Measurements from ENCODE around the gene PLOD1. TPM values are rescaled to one million over a fixed set of nuclear protein-coding genes. Genes with fewer than 3 reads are reported as not detected.
"Not testable (repeated sequence)": the region's sequence is repeated elsewhere in the genome, so short reads cannot be mapped to it uniquely, and the experiment has no call there.

Gene PLOD1
- total RNA-seq, 1 donor from 2014 or later: 76.8 TPM

GRCh38 chr1:11888877-11889208, 45.7 kb upstream of the PLOD1 start:
- H3K27me3 ChIP-seq: peaks cover 7% of the 10 kb centered on the region
- no peak for ATAC-seq

GRCh38 chr1:11891433-11892186, 42.9 kb upstream of the PLOD1 start:
- intact Hi-C loops (cut with DNase I): loop anchor here (5.0 kb wide), 1 partner anchor 54 kb away; no protein-coding TSS in a partner anchor
- Histone ChIP-seq H3K27me3 (peaks cover 21% of the 10 kb centered on the region), H3K4me3 (no peak overlapping the region)

More at GRCh38 chr1:11888877-11889208, 45.7 kb upstream of the PLOD1 start:
- intact Hi-C loops (cut with DNase I): no loop called here
- TF ChIP-seq CTCF (IDR thresholded peaks at IDR 0.05): no peak
- Histone ChIP-seq H3K27ac (no peak overlapping the region), H3K9me3 (no peaks in the 10 kb centered on the region), H3K4me1 (no peaks in the 10 kb centered on the region), H3K36me3 (no peaks in the 10 kb centered on the region), H3K4me3 (no peak overlapping the region)
- no peak for DNase-seq

GRCh38 chr1:11893907-11894251, 40.6 kb upstream of the PLOD1 start:
- no peaks in the 10 kb centered on the region for H3K4me1 ChIP-seq
- peak; percentile 85 for TF ChIP-seq CTCF (IDR thresholded peaks at IDR 0.05)
- intact Hi-C loops (cut with DNase I): loop anchor here (5.0 kb wide), 1 partner anchor 57 kb away; no protein-coding TSS in a partner anchor
- H3K9me3 ChIP-seq: no peaks in the 10 kb centered on the region
- peak; percentile 87 for DNase-seq
- H3K27me3 ChIP-seq: peaks cover 41% of the 10 kb centered on the region
- H3K36me3 ChIP-seq: no peaks in the 10 kb centered on the region
- H3K27ac ChIP-seq: no peak overlapping the region
- no peak overlapping the region for H3K4me3 ChIP-seq
- peak; percentile 96 for ATAC-seq

More at GRCh38 chr1:11891433-11892186, 42.9 kb upstream of the PLOD1 start:
- Histone ChIP-seq H3K36me3 (no peaks in the 10 kb centered on the region), H3K4me1 (no peaks in the 10 kb centered on the region), H3K9me3 (no peaks in the 10 kb centered on the region), H3K27ac (no peak overlapping the region)
- no peak for ATAC-seq
- TF ChIP-seq CTCF (IDR thresholded peaks at IDR 0.05): no peak
- DNase-seq: no peak

GRCh38 chr1:11894501-11894900, 40.0 kb upstream of the PLOD1 start:
- H3K4me1 ChIP-seq, H3K4me3 ChIP-seq, H3K36me3 ChIP-seq, ATAC-seq, H3K9me3 ChIP-seq, H3K27ac ChIP-seq, DNase-seq: not testable (repeated sequence)
- intact Hi-C loops (cut with DNase I): loop anchor here (5.0 kb wide), 1 partner anchor 57 kb away; no protein-coding TSS in a partner anchor
- H3K27me3 ChIP-seq: peaks cover 47% of the 10 kb centered on the region

GRCh38 chr1:11898086-11898785, 36.3 kb upstream of the PLOD1 start:
- ATAC-seq (peak; percentile 7), DNase-seq (no peak)
- TF ChIP-seq CTCF (IDR thresholded peaks at IDR 0.05): no peak
- Histone ChIP-seq H3K27me3 (peaks cover 48% of the 10 kb centered on the region), H3K4me1 (no peaks in the 10 kb centered on the region), H3K4me3 (no peak overlapping the region), H3K27ac (no peak overlapping the region), H3K9me3 (no peaks in the 10 kb centered on the region), H3K36me3 (no peaks in the 10 kb centered on the region)
- intact Hi-C loops (cut with DNase I): no loop called here

GRCh38 chr1:11898831-11899467, 35.6 kb upstream of the PLOD1 start:
- intact Hi-C loops (cut with DNase I): no loop called here
- TF ChIP-seq CTCF (IDR thresholded peaks at IDR 0.05): no peak
- H3K27ac ChIP-seq: no peak overlapping the region
- H3K4me3 ChIP-seq: no peak overlapping the region
- no peaks in the 10 kb centered on the region for H3K9me3 ChIP-seq
- peak; percentile 23 for ATAC-seq
- H3K36me3 ChIP-seq: no peaks in the 10 kb centered on the region
- peaks cover 48% of the 10 kb centered on the region for H3K27me3 ChIP-seq
- DNase-seq: no peak
- H3K4me1 ChIP-seq: no peaks in the 10 kb centered on the region

- peaks cover 35% of the 10 kb centered on the region for H3K27me3 ChIP-seq
- H3K27ac ChIP-seq; intact Hi-C loops (cut with DNase I): not testable (repeated sequence)
Measured at GRCh38 chr1:11901446-11901845, 33.1 kb upstream of the PLOD1 start.

More at GRCh38 chr1:11901446-11901845, 33.1 kb upstream of the PLOD1 start:
- not testable (repeated sequence) for ATAC-seq, H3K4me1 ChIP-seq, DNase-seq, H3K4me3 ChIP-seq, H3K36me3 ChIP-seq, H3K9me3 ChIP-seq

All from upper lobe of right lung (tissue), 1 donor.